PC-3 (cell line): ENCODE data around the gene NCAPH2. TPM values are rescaled to one million over a fixed set of nuclear protein-coding genes. Genes with fewer than 3 reads are reported as not detected.
A peak's percentile ranks its signal among the peaks of the same experiment; 100 is the strongest.

Experiments
- ATAC-seq: fragments of 200-7000 bp; cut with Tn5 transposase; 2 replicates; pipeline ENCODE4 v1.9.1; 2020; ENCODE audit warnings: mild to moderate bottlenecking, moderate library complexity
- BruUV-seq: library from RNA; stranded (reverse); fragments of 400-500 nt; replicated peaks from 2 replicates; lab custom pipeline; 2021; lab: Mats Ljungman, UMichigan
- CTCF ChIA-PET: fragments of 300-600 bp; sonication (Branson Sonifier 250); formaldehyde crosslinking; loops from one replicate; lab custom pipeline; 2022; ENCODE audit warnings: antibody characterized with exemption; lab: Charles Lee
- POLR2A ChIA-PET: fragments of 300-600 bp; sonication (Branson Sonifier 250); formaldehyde crosslinking; loops from one replicate; lab custom pipeline; 2022; ENCODE audit warnings: antibody characterized with exemption; ENCODE audit not compliant: unreplicated experiment; lab: Charles Lee
- DNase-seq: peaks from one replicate; pipeline ENCODE4 v3.0.0-alpha.2; 2015
- H2AFZ ChIP-seq: fragments of 300-600 bp; sonication (generic); 2 replicates; pipeline ENCODE4 v1.6.0; 2016; ENCODE audit warnings: antibody characterized with exemption, low read length
- H3F3A ChIP-seq: fragments of 300-600 bp; sonication (generic); one replicate; pipeline ENCODE4 v1.6.0; 2017; ENCODE audit warnings: antibody characterized with exemption, low read length, control low read depth, mild to moderate bottlenecking; ENCODE audit not compliant: unreplicated experiment
- H3K27ac ChIP-seq: fragments of 300-600 bp; sonication (generic); 2 replicates; pipeline ENCODE4 v1.5.1; 2016; ENCODE audit warnings: mild to moderate bottlenecking, low read length
- H3K27me3 ChIP-seq: fragments of 300-600 bp; sonication (generic); 2 replicates; pipeline ENCODE4 v1.6.1; 2016; ENCODE audit warnings: low read length, mixed read lengths
- H3K36me3 ChIP-seq: fragments of 300-600 bp; sonication (generic); 2 replicates; pipeline ENCODE4 v1.6.1; 2016; ENCODE audit warnings: low read depth, mixed run types, low read length, mixed read lengths
- H3K4me1 ChIP-seq: fragments of 300-600 bp; sonication (generic); 2 replicates; pipeline ENCODE4 v1.5.1; 2016; ENCODE audit warnings: low read length; ENCODE audit not compliant: insufficient read depth
- H3K4me2 ChIP-seq: fragments of 300-600 bp; sonication (generic); 2 replicates; pipeline ENCODE4 v1.6.0; 2016; ENCODE audit warnings: low read length
- H3K4me3 ChIP-seq: fragments of 300-600 bp; sonication (generic); 2 replicates; pipeline ENCODE4 v1.5.1; 2016; ENCODE audit warnings: mild to moderate bottlenecking, low read length, mixed read lengths
- H3K79me2 ChIP-seq: fragments of 300-600 bp; sonication (generic); 2 replicates; pipeline ENCODE4 v1.6.1; 2017; ENCODE audit warnings: low read length, mixed read lengths
- H3K9ac ChIP-seq: fragments of 300-600 bp; sonication (generic); 2 replicates; pipeline ENCODE4 v1.6.0; 2016; ENCODE audit warnings: mild to moderate bottlenecking, low read length
- H3K9me2 ChIP-seq: fragments of 300-600 bp; sonication (generic); replicated peaks from 2 replicates; pipeline ENCODE4 v1.6.1; 2016; ENCODE audit warnings: mixed run types, low read length, mixed read lengths
- H3K9me3 ChIP-seq: fragments of 300-600 bp; sonication (generic); 2 replicates; pipeline ENCODE4 v1.6.1; 2016; ENCODE audit warnings: low read length, mixed read lengths
- H4K20me1 ChIP-seq: fragments of 300-600 bp; sonication (generic); 2 replicates; pipeline ENCODE4 v1.6.1; 2016; ENCODE audit warnings: low read length, mixed read lengths
- EZH2 ChIP-seq: fragments of 300-600 bp; sonication (generic); IDR thresholded peaks from one replicate; pipeline ENCODE4 v1.6.1; 2017; ENCODE audit warnings: antibody characterized with exemption, mild to moderate bottlenecking, low read length; ENCODE audit not compliant: unreplicated experiment
- EZH2phosphoT487 ChIP-seq: fragments of 300-600 bp; sonication (generic); IDR thresholded peaks from 2 replicates; pipeline ENCODE4 v1.6.1; 2018; ENCODE audit warnings: mild to moderate bottlenecking, antibody characterized with exemption, low read length, borderline replicate concordance
- intact Hi-C: fragments of 100-400 bp; cut with micrococcal nuclease; formaldehyde crosslinking; loops from 2 replicates; pipeline ENCODE4 v1.9.0; 2023
- total RNA-seq: library from RNA; depleted of rRNA; stranded (reverse); fragments of >200 nt; gene quantifications from 2 replicates; pipeline ENCODE4 v1.2.3, GENCODE V29; 2014
- TF ChIP-seq, protein P1 (sequence below): fragments of 300-600 bp; sonication (generic); conservative IDR thresholded peaks from 2 replicates; pipeline ENCODE4 v1.5.1; 2017; ENCODE audit warnings: antibody characterized with exemption, low read depth, mild to moderate bottlenecking, low read length

The NCAPH2 gene
- total RNA-seq, 1 experiment from 2014 or later: 75.4 TPM

DNA sequence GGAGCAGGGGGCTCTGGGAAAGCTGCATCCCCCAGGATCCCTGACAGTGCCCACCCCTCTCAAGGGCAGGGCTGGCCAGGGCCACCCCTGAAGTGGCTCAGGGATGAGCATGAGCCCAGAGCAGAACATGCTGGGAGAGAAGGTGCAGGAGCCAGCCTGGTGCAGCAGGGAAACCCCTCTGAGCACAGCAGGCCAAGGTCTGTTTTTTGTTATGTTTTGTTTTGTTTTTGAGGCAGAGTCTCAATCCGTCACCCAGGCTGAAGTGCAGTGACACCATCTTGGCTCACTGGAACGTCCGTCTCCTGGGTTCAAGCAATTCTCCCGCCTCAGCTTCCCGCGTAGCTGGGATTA is 32.4 kb upstream of the NCAPH2 start:
- Histone ChIP-seq H3K36me3 (no peaks in the 10 kb centered on the region; the same call in 1 of the 2 replicates), H3K9ac (peak overlapping the region; percentile 72; the same call in 1 of the 2 replicates), H3K27me3 (no peaks in the 10 kb centered on the region), H3K27ac (no peak overlapping the region), H2AFZ (peak overlapping the region; percentile 80), H3K9me3 (no peaks in the 10 kb centered on the region), H3F3A (no peaks in the 10 kb centered on the region), H3K4me1 (peaks cover 21% of the 10 kb centered on the region), H3K9me2 (no peaks in the 10 kb centered on the region), H4K20me1 (peaks cover 30% of the 10 kb centered on the region), H3K4me3 (peak overlapping the region; percentile 73; the same call in 1 of the 2 replicates), H3K79me2 (peaks cover 37% of the 10 kb centered on the region), H3K4me2 (peak overlapping the region; percentile 90)
- ChIA-PET CTCF (interaction anchor here (0.6 kb wide), 1 partner anchor 144 kb away, joined by 12 read pairs; no protein-coding TSS in a partner anchor), POLR2A (no interaction called here)
- intact Hi-C loops: no loop called here
- BruUV-seq: no TSS peak
- ATAC-seq: no peak
- no peak for TF ChIP-seq EZH2
- TF ChIP-seq, protein P1, sequence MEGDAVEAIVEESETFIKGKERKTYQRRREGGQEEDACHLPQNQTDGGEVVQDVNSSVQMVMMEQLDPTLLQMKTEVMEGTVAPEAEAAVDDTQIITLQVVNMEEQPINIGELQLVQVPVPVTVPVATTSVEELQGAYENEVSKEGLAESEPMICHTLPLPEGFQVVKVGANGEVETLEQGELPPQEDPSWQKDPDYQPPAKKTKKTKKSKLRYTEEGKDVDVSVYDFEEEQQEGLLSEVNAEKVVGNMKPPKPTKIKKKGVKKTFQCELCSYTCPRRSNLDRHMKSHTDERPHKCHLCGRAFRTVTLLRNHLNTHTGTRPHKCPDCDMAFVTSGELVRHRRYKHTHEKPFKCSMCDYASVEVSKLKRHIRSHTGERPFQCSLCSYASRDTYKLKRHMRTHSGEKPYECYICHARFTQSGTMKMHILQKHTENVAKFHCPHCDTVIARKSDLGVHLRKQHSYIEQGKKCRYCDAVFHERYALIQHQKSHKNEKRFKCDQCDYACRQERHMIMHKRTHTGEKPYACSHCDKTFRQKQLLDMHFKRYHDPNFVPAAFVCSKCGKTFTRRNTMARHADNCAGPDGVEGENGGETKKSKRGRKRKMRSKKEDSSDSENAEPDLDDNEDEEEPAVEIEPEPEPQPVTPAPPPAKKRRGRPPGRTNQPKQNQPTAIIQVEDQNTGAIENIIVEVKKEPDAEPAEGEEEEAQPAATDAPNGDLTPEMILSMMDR: no peak
- TF ChIP-seq EZH2phosphoT487: no peak
- no peak for DNase-seq

DNA sequence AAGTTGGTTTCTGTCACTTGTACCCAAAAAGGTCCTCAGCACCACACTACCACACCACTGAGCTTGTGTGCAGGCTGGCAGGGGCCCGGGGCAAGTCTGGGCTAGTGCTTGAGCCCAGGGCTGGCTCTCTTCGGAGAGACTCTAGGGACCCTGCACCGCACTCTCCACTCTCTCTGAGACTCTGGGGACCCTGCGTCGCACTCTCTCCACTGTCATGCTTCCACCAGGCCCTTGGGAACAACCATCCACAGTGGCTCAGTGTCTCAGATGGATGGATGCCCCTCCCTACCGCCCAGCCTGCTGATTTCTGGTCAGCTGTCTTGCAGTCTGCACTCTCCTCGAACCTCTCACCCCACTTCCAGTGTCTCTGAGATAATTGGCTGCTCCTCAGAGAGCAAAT is 31.2 kb upstream of the NCAPH2 start:
- intact Hi-C loops: no loop called here
- no peaks in the 10 kb centered on the region for H3K27me3 ChIP-seq
- no peaks in the 10 kb centered on the region for H3F3A ChIP-seq
- ATAC-seq: no peak
- no peaks in the 10 kb centered on the region; the same call in 1 of the 2 replicates for H3K36me3 ChIP-seq
- H3K9me3 ChIP-seq: no peaks in the 10 kb centered on the region
- ChIA-PET POLR2A (no interaction called here), CTCF (no interaction called here)
- H3K4me3 ChIP-seq: no peak overlapping the region
- peaks cover 23% of the 10 kb centered on the region for H4K20me1 ChIP-seq
- no TSS peak for BruUV-seq
- H3K4me1 ChIP-seq: peaks cover 15% of the 10 kb centered on the region; the same call in 1 of the 2 replicates
- H3K27ac ChIP-seq: no peak overlapping the region
- no peak overlapping the region for H2AFZ ChIP-seq
- no peak for TF ChIP-seq EZH2phosphoT487
- TF ChIP-seq, protein P1: no peak
- no peak for TF ChIP-seq EZH2
- no peak overlapping the region for H3K9ac ChIP-seq
- no peak for DNase-seq
- no peak overlapping the region for H3K4me2 ChIP-seq
- H3K9me2 ChIP-seq: no peaks in the 10 kb centered on the region
- peaks cover 24% of the 10 kb centered on the region for H3K79me2 ChIP-seq

DNA sequence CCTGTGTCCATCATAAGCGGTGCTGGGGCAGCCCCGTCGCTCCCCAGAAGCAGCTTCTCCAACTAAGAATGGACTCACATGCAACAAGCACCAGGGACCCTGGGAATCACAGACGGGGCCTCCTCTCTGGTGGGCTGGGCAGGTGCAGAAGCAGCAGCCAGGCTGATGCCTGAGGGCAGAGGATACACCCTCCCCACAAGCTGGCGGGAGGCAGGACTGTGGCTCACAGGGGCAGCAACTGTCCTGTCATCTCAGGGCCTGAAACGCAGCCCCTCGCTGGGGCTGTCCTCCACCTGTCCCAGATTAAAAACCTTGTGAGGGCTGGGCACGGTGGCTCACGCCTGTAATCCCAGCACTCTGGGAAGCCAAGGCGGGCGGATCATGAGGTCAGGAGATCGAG is 30.1 kb upstream of the NCAPH2 start:
- ATAC-seq (no peak), DNase-seq (no peak)
- CTCF ChIA-PET: no interaction called here
- TF ChIP-seq EZH2phosphoT487 (no peak), EZH2 (no peak)
- TF ChIP-seq, protein P1: no peak
- Histone ChIP-seq H3K9ac (no peak overlapping the region), H3K4me3 (no peak overlapping the region), H3K27me3 (no peaks in the 10 kb centered on the region), H3K9me3 (no peaks in the 10 kb centered on the region), H3K36me3 (no peaks in the 10 kb centered on the region; the same call in 1 of the 2 replicates), H4K20me1 (peaks cover 12% of the 10 kb centered on the region), H3K4me2 (no peak overlapping the region), H3K9me2 (no peaks in the 10 kb centered on the region), H3F3A (no peaks in the 10 kb centered on the region), H2AFZ (no peak overlapping the region), H3K79me2 (peaks cover 14% of the 10 kb centered on the region), H3K4me1 (peaks cover 14% of the 10 kb centered on the region; the same call in 1 of the 2 replicates), H3K27ac (no peak overlapping the region)
- POLR2A ChIA-PET: no interaction called here
- intact Hi-C loops: no loop called here
- BruUV-seq: no TSS peak
